T-helper 17 cell (primary cell): ENCODE results near the gene PALLD. TPM values are rescaled to one million over a fixed set of nuclear protein-coding genes. Genes with fewer than 3 reads are reported as not detected.
"Not testable (repeated sequence)": the region's sequence is repeated elsewhere in the genome, so short reads cannot be mapped to it uniquely, and the experiment has no call there.

Experiments
- ATAC-seq: fragments of 150-1000 bp; cut with Tn5 transposase; 2 replicates; pipeline ENCODE4 v1.10.0; 2021; ENCODE audit warnings: mild to moderate bottlenecking, moderate library complexity
- DNase-seq, 3 donors: peaks; one replicate each; pipeline versions ENCODE4 v3.0.0 to v3.0.0-alpha.2; 2020 to 2021
- H3K9me3 ChIP-seq: one replicate; pipeline ENCODE4 v1.7.0; 2013; ENCODE audit warnings: low read length, mild to moderate bottlenecking; ENCODE audit not compliant: control insufficient read depth, poor library complexity, severe bottlenecking
- H3K27ac Mint-ChIP-seq: one replicate; pipeline ENCODE4 v1.8.0; 2022; ENCODE audit warnings: mild to moderate bottlenecking, moderate library complexity, mixed read lengths
- H3K27me3 Mint-ChIP-seq: one replicate; pipeline ENCODE4 v1.8.0; 2022; ENCODE audit warnings: mixed read lengths
- H3K36me3 Mint-ChIP-seq: one replicate; pipeline ENCODE4 v1.8.0; 2022; ENCODE audit warnings: low read depth, mixed read lengths
- H3K4me1 Mint-ChIP-seq: one replicate; pipeline ENCODE4 v1.8.0; 2022; ENCODE audit warnings: mild to moderate bottlenecking, mixed read lengths
- H3K4me3 Mint-ChIP-seq: one replicate; pipeline ENCODE4 v1.8.0; 2022; ENCODE audit warnings: mild to moderate bottlenecking, moderate library complexity, mixed read lengths
- total RNA-seq, 4 donors: library from RNA in 2 of 4; stranded (reverse) in 2 of 4; gene quantifications; one replicate each; pipeline ENCODE4 v1.2.3 and lab custom pipeline; 2022 to 2026

Gene PALLD
- total RNA-seq, 2 donors from 2014 or later, result 0.26 to 0.67 TPM

- no peak for ATAC-seq
- no peak for DNase-seq
- no peaks in the 10 kb centered on the region for H3K27me3 Mint-ChIP-seq
- H3K36me3 Mint-ChIP-seq, result peaks cover 3% of the 10 kb centered on the region
- H3K4me3 Mint-ChIP-seq, result no peak overlapping the region
- H3K9me3 ChIP-seq, result no peaks in the 10 kb centered on the region
- H3K27ac Mint-ChIP-seq, result no peak overlapping the region
- peaks cover 2% of the 10 kb centered on the region for H3K4me1 Mint-ChIP-seq
Measured at GRCh38 chr4:168932138-168932537, 435.3 kb downstream of the PALLD start.

DNA sequence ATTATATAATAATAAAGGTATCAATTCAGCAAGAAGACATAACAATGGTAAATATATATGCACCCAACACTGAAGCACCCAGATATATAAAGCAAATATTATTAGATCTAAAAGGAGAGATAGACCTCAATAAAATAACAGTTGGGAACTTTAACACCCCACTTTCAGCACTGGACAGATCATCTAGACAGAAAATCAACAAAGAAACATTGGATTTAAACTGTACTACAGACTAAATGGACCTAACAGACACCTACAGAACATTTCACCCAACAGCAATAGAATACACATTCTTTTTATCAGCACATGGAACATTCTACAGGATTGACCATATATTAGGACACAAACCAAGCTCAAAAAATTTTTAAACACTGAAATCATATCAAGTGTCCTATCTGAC is 436.6 kb downstream of the PALLD start:
- H3K27me3 Mint-ChIP-seq, result no peaks in the 10 kb centered on the region
- no peak overlapping the region for H3K27ac Mint-ChIP-seq
- no peaks in the 10 kb centered on the region for H3K4me1 Mint-ChIP-seq
- DNase-seq (no peak), ATAC-seq (no peak)
- no peak overlapping the region for H3K4me3 Mint-ChIP-seq
- no peaks in the 10 kb centered on the region for H3K9me3 ChIP-seq
- peaks cover 3% of the 10 kb centered on the region for H3K36me3 Mint-ChIP-seq

- H3K36me3 Mint-ChIP-seq, ATAC-seq, H3K4me3 Mint-ChIP-seq, DNase-seq, H3K4me1 Mint-ChIP-seq, H3K9me3 ChIP-seq, H3K27me3 Mint-ChIP-seq, H3K27ac Mint-ChIP-seq: not testable (repeated sequence)
Measured at GRCh38 chr4:168937473-168937872, 440.6 kb downstream of the PALLD start.

GRCh38 chr4:168942985-168943384 is 446.1 kb downstream of the PALLD start:
- peaks cover 3% of the 10 kb centered on the region for H3K4me1 Mint-ChIP-seq
- H3K27ac Mint-ChIP-seq, result no peak overlapping the region
- H3K27me3 Mint-ChIP-seq, result no peaks in the 10 kb centered on the region
- no peaks in the 10 kb centered on the region for H3K9me3 ChIP-seq
- H3K4me3 Mint-ChIP-seq, result no peak overlapping the region
- DNase-seq (no peak), ATAC-seq (no peak)
- no peaks in the 10 kb centered on the region for H3K36me3 Mint-ChIP-seq

DNA sequence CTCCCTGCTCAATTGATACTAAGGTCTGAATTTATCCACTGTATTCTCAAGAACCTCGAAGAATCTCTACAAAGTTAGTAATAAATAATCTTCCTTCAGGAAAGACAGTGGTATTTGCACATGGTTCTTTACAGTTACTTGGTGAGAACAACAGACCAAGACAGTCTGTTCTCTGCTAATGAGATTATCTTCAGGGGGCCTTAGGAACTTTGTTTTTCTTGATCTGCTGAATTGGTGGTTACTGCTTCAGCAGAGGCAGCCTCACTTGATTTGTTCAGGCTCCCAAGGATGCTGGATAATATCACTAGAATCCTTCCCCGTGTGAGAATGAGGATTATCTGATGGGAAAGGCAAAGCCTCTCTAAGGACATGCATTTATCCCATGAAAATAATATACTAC is 448.4 kb downstream of the PALLD start:
- H3K4me3 Mint-ChIP-seq, result no peak overlapping the region
- no peak overlapping the region for H3K27ac Mint-ChIP-seq
- no peaks in the 10 kb centered on the region for H3K27me3 Mint-ChIP-seq
- ATAC-seq (no peak), DNase-seq (no peak)
- H3K4me1 Mint-ChIP-seq, result peaks cover 3% of the 10 kb centered on the region
- H3K36me3 Mint-ChIP-seq, result no peaks in the 10 kb centered on the region
- H3K9me3 ChIP-seq, result no peaks in the 10 kb centered on the region

DNA sequence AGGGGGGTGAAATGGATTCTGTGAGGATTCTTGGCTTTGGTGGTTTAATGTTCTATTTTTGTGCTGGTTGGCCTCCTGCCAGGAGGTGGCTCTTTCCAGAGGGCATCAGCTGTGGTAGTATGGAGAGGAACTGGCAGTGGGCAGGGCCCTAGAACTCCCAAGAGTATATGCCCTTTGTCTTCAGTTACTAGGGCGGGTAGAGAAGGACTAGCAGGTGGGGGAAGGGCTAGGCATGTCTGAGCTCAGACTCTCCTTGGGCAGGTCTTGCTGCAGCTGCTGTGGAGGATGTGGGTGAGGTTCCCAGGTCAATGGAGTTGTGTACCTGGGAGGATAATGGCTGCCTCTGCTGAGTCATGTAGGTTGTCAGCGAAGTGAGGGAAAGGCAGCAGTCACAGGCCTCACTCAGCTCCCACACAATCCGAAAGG is 456.0 kb downstream of the PALLD start:
- H3K27ac Mint-ChIP-seq, DNase-seq: not testable (repeated sequence)

DNA sequence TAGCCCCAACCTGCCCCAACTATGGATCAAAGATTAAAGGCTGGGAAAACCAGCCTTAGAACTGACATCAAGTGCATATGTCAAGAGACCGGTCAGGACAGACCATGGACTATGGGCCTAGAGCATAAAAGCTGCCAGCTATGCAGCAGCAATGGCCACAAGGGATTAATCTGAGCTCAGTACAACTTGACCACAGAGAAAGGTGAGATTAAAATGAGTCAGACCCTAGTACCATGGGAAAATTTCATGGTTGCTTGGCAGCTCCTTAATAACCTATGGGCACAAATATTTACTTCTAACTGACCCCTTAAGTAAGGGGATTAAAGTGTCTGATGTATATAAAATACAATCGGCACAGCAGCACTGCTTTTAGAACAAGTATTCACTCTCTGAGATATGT is 458.8 kb downstream of the PALLD start:
- no peaks in the 10 kb centered on the region for H3K9me3 ChIP-seq
- no peaks in the 10 kb centered on the region for H3K27me3 Mint-ChIP-seq
- H3K36me3 Mint-ChIP-seq, result peaks cover 10% of the 10 kb centered on the region
- H3K4me1 Mint-ChIP-seq, result no peaks in the 10 kb centered on the region
- DNase-seq (no peak), ATAC-seq (no peak)
- H3K4me3 Mint-ChIP-seq, result no peak overlapping the region
- H3K27ac Mint-ChIP-seq, result no peak overlapping the region

More for the DNA sequence above, 456.0 kb downstream of the PALLD start:
- H3K27me3 Mint-ChIP-seq, H3K9me3 ChIP-seq, ATAC-seq, H3K4me3 Mint-ChIP-seq, H3K4me1 Mint-ChIP-seq, H3K36me3 Mint-ChIP-seq: not testable (repeated sequence)

GRCh38 chr4:168960716-168961115 is 463.9 kb downstream of the PALLD start:
- no peak overlapping the region for H3K4me3 Mint-ChIP-seq
- ATAC-seq (no peak), DNase-seq (no peak)
- H3K27ac Mint-ChIP-seq, result no peak overlapping the region
- no peaks in the 10 kb centered on the region for H3K9me3 ChIP-seq
- H3K36me3 Mint-ChIP-seq, result peaks cover 2% of the 10 kb centered on the region
- H3K27me3 Mint-ChIP-seq, result no peaks in the 10 kb centered on the region
- H3K4me1 Mint-ChIP-seq, result no peaks in the 10 kb centered on the region

- peaks cover 5% of the 10 kb centered on the region for H3K9me3 ChIP-seq
- Mint-ChIP-seq H3K27ac (no peak overlapping the region), H3K27me3 (no peaks in the 10 kb centered on the region), H3K36me3 (no peaks in the 10 kb centered on the region), H3K4me1 (no peaks in the 10 kb centered on the region), H3K4me3 (no peak overlapping the region)
- no peak for DNase-seq
- ATAC-seq, result no peak
Measured at GRCh38 chr4:168972596-168972995, 475.7 kb downstream of the PALLD start.

Other genes starting within 250 kb of the PALLD start
- gene DDX60, start 178.3 kb upstream of the PALLD start, total RNA-seq, result 10 to 100 TPM; 13.9 to 14.5 TPM
- gene DDX60L, start 16.6 kb upstream of the PALLD start, total RNA-seq, result 10 to 100 TPM; 42.2 to 45.3 TPM